ENCODE measurements around the gene CETP. TPM values are rescaled to one million over a fixed set of nuclear protein-coding genes. Genes with fewer than 3 reads are reported as not detected.

CETP gene
- polyA plus RNA-seq, 1 donor (not counting 4 experiments of a cell fraction or from before 2014, with no cell fraction given): not detected

DNA sequence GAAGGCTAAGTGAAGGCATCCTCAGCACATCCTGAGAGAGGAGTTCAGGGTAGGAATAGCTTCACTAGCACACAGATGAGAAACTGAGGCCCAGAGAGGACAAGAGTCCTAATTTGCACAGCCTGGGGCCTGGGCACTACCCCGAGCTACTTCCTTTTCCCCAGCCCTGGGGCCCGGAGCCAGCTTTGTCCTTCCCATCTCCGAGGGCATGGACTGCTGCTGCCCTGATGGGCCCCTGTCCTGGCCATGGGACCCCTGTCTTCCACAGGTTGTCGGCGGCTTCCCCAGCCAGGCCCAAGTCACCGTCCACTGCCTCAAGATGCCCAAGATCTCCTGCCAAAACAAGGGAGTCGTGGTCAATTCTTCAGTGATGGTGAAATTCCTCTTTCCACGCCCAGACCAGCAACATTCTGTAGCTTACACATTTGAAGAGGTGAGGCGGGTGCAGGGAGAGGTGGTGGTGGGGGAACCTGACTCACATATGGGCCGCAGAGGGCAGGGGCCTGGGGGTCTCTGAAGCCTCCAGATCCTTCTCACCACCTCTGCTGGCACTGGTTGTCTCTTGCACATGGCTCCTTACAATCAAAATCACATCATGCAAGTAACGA lies 16.2 kb downstream of the CETP start:
- H2AFZ ChIP-seq (ENCODE audit: control insufficient read depth, low read length): no peak overlapping the region
- dilution Hi-C loops (cut with MboI; ENCODE audit: extremely low pct_ligation_motif_present, low sequenced_read_pairs): no loop called here
- H3K36me3 ChIP-seq (ENCODE audit: control insufficient read depth in 2 of 2, extremely low read depth in 1 of 2, insufficient read depth in 2 of 2, low read length in 2 of 2): no peaks in the 10 kb centered on the region
- DNase-seq (ENCODE audit: low read depth, low spot score) (no peak), FAIRE-seq (no peak)
- H4K20me1 ChIP-seq (ENCODE audit: control insufficient read depth, extremely low read depth, insufficient read depth, low read length): no peaks in the 10 kb centered on the region
- H3K27ac ChIP-seq (ENCODE audit: control insufficient read depth, insufficient read depth, low read length): no peak overlapping the region
- no peaks in the 10 kb centered on the region for H3K9me3 ChIP-seq (ENCODE audit: control insufficient read depth, low read depth, low read length)
- H3K9me1 ChIP-seq (ENCODE audit: control insufficient read depth, extremely low read depth, insufficient read depth, low read length): no peaks in the 10 kb centered on the region
- no peaks in the 10 kb centered on the region for H3K4me1 ChIP-seq (ENCODE audit: control insufficient read depth, extremely low read depth, insufficient read depth, low read length)
- H3K9ac ChIP-seq (ENCODE audit: control insufficient read depth, extremely low read depth, insufficient read depth, low read length): no peak overlapping the region
- no peak for TF ChIP-seq EZH2 (IDR thresholded peaks at IDR 0.05; ENCODE audit: low read length)
- TF ChIP-seq CTCF (optimal IDR thresholded peaks at IDR 0.05 in 1 of 3, IDR thresholded peaks at IDR 0.05 in 1 of 3, conservative IDR thresholded peaks at IDR 0.05 in 1 of 3; ENCODE audit: extremely low read depth in 1 of 3, insufficient read depth in 2 of 3, low read length in 3 of 3): no peak
- H3K79me2 ChIP-seq (ENCODE audit: control insufficient read depth, insufficient read depth, low read length): no peaks in the 10 kb centered on the region
- peaks cover 2% of the 10 kb centered on the region for H3K27me3 ChIP-seq (ENCODE audit: control insufficient read depth, extremely low read depth, insufficient read depth, low read length)
- no peak overlapping the region for H3K4me2 ChIP-seq (ENCODE audit: control insufficient read depth, extremely low read depth, insufficient read depth, low read depth, low read length)
- H3K4me3 ChIP-seq (ENCODE audit: control insufficient read depth in 2 of 3, extremely low read depth in 1 of 3, insufficient read depth in 2 of 3, low read depth in 1 of 3, low read length in 3 of 3): no peak overlapping the region

- no peak for TF ChIP-seq CTCF (optimal IDR thresholded peaks at IDR 0.05 in 1 of 3, IDR thresholded peaks at IDR 0.05 in 1 of 3, conservative IDR thresholded peaks at IDR 0.05 in 1 of 3; ENCODE audit: extremely low read depth in 1 of 3, insufficient read depth in 2 of 3, low read length in 3 of 3)
- Histone ChIP-seq H3K9me3 (ENCODE audit: control insufficient read depth, low read depth, low read length) (no peaks in the 10 kb centered on the region), H2AFZ (ENCODE audit: control insufficient read depth, low read length) (no peak overlapping the region), H3K27ac (ENCODE audit: control insufficient read depth, insufficient read depth, low read length) (no peak overlapping the region), H3K4me2 (ENCODE audit: control insufficient read depth, extremely low read depth, insufficient read depth, low read depth, low read length) (no peak overlapping the region), H3K9ac (ENCODE audit: control insufficient read depth, extremely low read depth, insufficient read depth, low read length) (no peak overlapping the region), H3K27me3 (ENCODE audit: control insufficient read depth, extremely low read depth, insufficient read depth, low read length) (peaks cover 2% of the 10 kb centered on the region), H3K4me3 (ENCODE audit: control insufficient read depth in 2 of 3, extremely low read depth in 1 of 3, insufficient read depth in 2 of 3, low read depth in 1 of 3, low read length in 3 of 3) (no peak overlapping the region), H3K79me2 (ENCODE audit: control insufficient read depth, insufficient read depth, low read length) (no peaks in the 10 kb centered on the region), H4K20me1 (ENCODE audit: control insufficient read depth, extremely low read depth, insufficient read depth, low read length) (no peaks in the 10 kb centered on the region), H3K9me1 (ENCODE audit: control insufficient read depth, extremely low read depth, insufficient read depth, low read length) (no peaks in the 10 kb centered on the region), H3K36me3 (ENCODE audit: control insufficient read depth in 2 of 2, extremely low read depth in 1 of 2, insufficient read depth in 2 of 2, low read length in 2 of 2) (no peaks in the 10 kb centered on the region), H3K4me1 (ENCODE audit: control insufficient read depth, extremely low read depth, insufficient read depth, low read length) (peaks cover 2% of the 10 kb centered on the region)
- no peak for DNase-seq (ENCODE audit: low read depth, low spot score)
- no peak for FAIRE-seq
- dilution Hi-C loops (cut with MboI; ENCODE audit: extremely low pct_ligation_motif_present, low sequenced_read_pairs): no loop called here
Observed at GRCh38 chr16:56980201-56980535, 18.4 kb downstream of the CETP start.
